OCI-LY7 (cell line): Measurements from ENCODE around the gene ISM1. TPM values are rescaled to one million over a fixed set of nuclear protein-coding genes. Genes with fewer than 3 reads are reported as not detected.

ENCODE experiments used
- BruUV-seq: library from RNA; stranded (reverse); fragments of 400-500 nt; replicated peaks from 2 replicates; lab custom pipeline; 2021; lab: Mats Ljungman, UMichigan
- CTCF ChIA-PET: fragments of 300-600 bp; sonication (Branson Sonifier 250); formaldehyde crosslinking; loops from one replicate; lab custom pipeline; 2022; ENCODE audit warnings: antibody characterized with exemption; ENCODE audit not compliant: unreplicated experiment; lab: Charles Lee
- POLR2A ChIA-PET: fragments of 300-600 bp; sonication (Branson Sonifier 250); formaldehyde crosslinking; loops from one replicate; lab custom pipeline; 2022; ENCODE audit warnings: antibody characterized with exemption; lab: Charles Lee
- DNase-seq: peaks from one replicate; pipeline ENCODE4 v3.0.0-alpha.2; 2015; ENCODE audit warnings: low spot score
- H2AFZ ChIP-seq: fragments of 200-600 bp; sonication (generic), shearing (Covaris generic); 2 replicates; pipeline ENCODE4 v1.6.1; 2014; ENCODE audit warnings: mild to moderate bottlenecking, antibody characterized with exemption, low read length, moderate library complexity
- H3K27ac ChIP-seq: fragments of 200-600 bp; sonication (generic); 2 replicates; pipeline ENCODE4 v1.5.1; 2014; ENCODE audit warnings: mixed run types, low read depth, mild to moderate bottlenecking, moderate library complexity, low read length, inconsistent platforms; ENCODE audit not compliant: poor library complexity, severe bottlenecking
- H3K36me3 ChIP-seq: fragments of 200-600 bp; sonication (generic); 2 replicates; pipeline ENCODE4 v1.6.1; 2014; ENCODE audit warnings: mild to moderate bottlenecking, antibody characterized with exemption, low read length, moderate library complexity, mixed read lengths; ENCODE audit not compliant: insufficient read depth
- H3K4me1 ChIP-seq: fragments of 200-600 bp; sonication (generic); 2 replicates; pipeline ENCODE4 v1.5.1; 2014; ENCODE audit warnings: mild to moderate bottlenecking, low read length; ENCODE audit not compliant: insufficient read depth, poor library complexity, severe bottlenecking
- H3K4me2 ChIP-seq: fragments of 200-600 bp; sonication (generic); 2 replicates; pipeline ENCODE4 v1.6.1; 2014; ENCODE audit warnings: mild to moderate bottlenecking, low read length
- H3K4me3 ChIP-seq: fragments of 200-600 bp; sonication (generic); 2 replicates; pipeline ENCODE4 v1.5.1; 2014; ENCODE audit warnings: mild to moderate bottlenecking, low read depth, low read length; ENCODE audit not compliant: poor library complexity, severe bottlenecking
- H3K79me2 ChIP-seq: fragments of 200-600 bp; sonication (generic); 2 replicates; pipeline ENCODE4 v1.6.1; 2016; ENCODE audit warnings: low read depth, mild to moderate bottlenecking, low read length, moderate library complexity, mixed read lengths; ENCODE audit not compliant: insufficient read depth
- H3K9me2 ChIP-seq: fragments of 200-600 bp; sonication (generic); 2 replicates; pipeline ENCODE4 v1.6.1; 2016; ENCODE audit warnings: mild to moderate bottlenecking, low read length, mixed read lengths; ENCODE audit not compliant: insufficient read depth
- H3K9me3 ChIP-seq: fragments of 200-600 bp; sonication (generic); 2 replicates; pipeline ENCODE4 v1.6.1; 2014; ENCODE audit warnings: mild to moderate bottlenecking, mixed run types, low read length, mixed read lengths
- H4K20me1 ChIP-seq: fragments of 200-600 bp; sonication (generic); 2 replicates; pipeline ENCODE4 v1.6.1; 2014; ENCODE audit warnings: mild to moderate bottlenecking, antibody characterized with exemption, low read length, moderate library complexity, mixed read lengths; ENCODE audit not compliant: insufficient read depth
- EZH2phosphoT487 ChIP-seq: fragments of 200-600 bp; sonication (generic); IDR thresholded peaks from 2 replicates; pipeline ENCODE4 v1.6.1; 2018; ENCODE audit warnings: low read depth, borderline replicate concordance, mild to moderate bottlenecking, mixed run types, antibody characterized with exemption, low read length, moderate library complexity, mixed read lengths
- intact Hi-C: fragments of 100-400 bp; cut with micrococcal nuclease; formaldehyde crosslinking; loops from one replicate; pipeline ENCODE4 v1.10.0; 2022; ENCODE audit not compliant: unreplicated experiment
- total RNA-seq, 2 experiments: library from RNA; depleted of rRNA in 1 of 2; stranded (reverse); fragments of >200 nt in 1 of 2; shearing (Covaris generic) in 1 of 2; gene quantifications; 2 replicates each; pipeline ENCODE4 v1.2.3, GENCODE V29; 2014 to 2022
- TF ChIP-seq, protein P1 (sequence below): fragments of 200-600 bp; sonication (generic); conservative IDR thresholded peaks from 2 replicates; pipeline ENCODE4 v1.5.1; 2014; ENCODE audit warnings: mild to moderate bottlenecking, antibody characterized with exemption, low read length, moderate library complexity, mixed read lengths

ISM1 gene
- total RNA-seq, 2 experiments from 2014 or later = not detected

- no peak overlapping the region for H2AFZ ChIP-seq
- DNase-seq = no peak
- no peaks in the 10 kb centered on the region for H3K9me3 ChIP-seq
- H3K9me2 ChIP-seq = no peaks in the 10 kb centered on the region
- POLR2A ChIA-PET = no interaction called here
- no peaks in the 10 kb centered on the region for H4K20me1 ChIP-seq
- no peaks in the 10 kb centered on the region for H3K79me2 ChIP-seq
- H3K4me1 ChIP-seq = no peaks in the 10 kb centered on the region
- intact Hi-C loops = no loop called here
- TF ChIP-seq, protein P1, sequence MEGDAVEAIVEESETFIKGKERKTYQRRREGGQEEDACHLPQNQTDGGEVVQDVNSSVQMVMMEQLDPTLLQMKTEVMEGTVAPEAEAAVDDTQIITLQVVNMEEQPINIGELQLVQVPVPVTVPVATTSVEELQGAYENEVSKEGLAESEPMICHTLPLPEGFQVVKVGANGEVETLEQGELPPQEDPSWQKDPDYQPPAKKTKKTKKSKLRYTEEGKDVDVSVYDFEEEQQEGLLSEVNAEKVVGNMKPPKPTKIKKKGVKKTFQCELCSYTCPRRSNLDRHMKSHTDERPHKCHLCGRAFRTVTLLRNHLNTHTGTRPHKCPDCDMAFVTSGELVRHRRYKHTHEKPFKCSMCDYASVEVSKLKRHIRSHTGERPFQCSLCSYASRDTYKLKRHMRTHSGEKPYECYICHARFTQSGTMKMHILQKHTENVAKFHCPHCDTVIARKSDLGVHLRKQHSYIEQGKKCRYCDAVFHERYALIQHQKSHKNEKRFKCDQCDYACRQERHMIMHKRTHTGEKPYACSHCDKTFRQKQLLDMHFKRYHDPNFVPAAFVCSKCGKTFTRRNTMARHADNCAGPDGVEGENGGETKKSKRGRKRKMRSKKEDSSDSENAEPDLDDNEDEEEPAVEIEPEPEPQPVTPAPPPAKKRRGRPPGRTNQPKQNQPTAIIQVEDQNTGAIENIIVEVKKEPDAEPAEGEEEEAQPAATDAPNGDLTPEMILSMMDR = no peak
- TF ChIP-seq EZH2phosphoT487 = no peak
- H3K27ac ChIP-seq = no peak overlapping the region
- no peak overlapping the region for H3K4me2 ChIP-seq
- no peaks in the 10 kb centered on the region for H3K36me3 ChIP-seq
- no peak overlapping the region for H3K4me3 ChIP-seq
- CTCF ChIA-PET = no interaction called here
- BruUV-seq = no TSS peak
These were observed 44.9 kb downstream of the ISM1 start for GRCh38 chr20:13265941-13266340.

DNA sequence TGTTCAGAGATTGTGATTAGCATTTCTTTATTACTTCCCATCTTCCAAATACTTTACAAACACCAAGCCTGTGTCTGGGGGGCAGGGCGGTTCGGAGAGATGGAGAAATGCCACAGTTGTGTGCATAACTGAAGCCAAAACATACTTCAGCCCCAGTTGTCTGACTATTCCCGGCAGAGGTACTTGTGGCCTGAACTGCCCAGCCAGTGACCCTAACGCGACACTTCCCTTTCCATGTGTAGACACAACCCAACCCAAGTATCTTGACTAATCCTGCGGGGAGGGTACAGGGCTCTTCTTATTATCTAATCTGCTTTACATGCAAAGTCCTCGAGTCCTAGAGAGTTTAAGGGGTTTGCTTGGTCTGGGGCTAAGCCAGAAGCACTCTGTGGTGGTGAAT lies 46.2 kb downstream of the ISM1 start:
- H2AFZ ChIP-seq = no peak overlapping the region
- H3K79me2 ChIP-seq = no peaks in the 10 kb centered on the region
- H3K4me3 ChIP-seq = no peak overlapping the region
- DNase-seq = no peak
- ChIA-PET CTCF (no interaction called here), POLR2A (interaction anchor here (0.7 to 1.5 kb wide), 2 partner anchors 10 to 21 kb away, joined by 3 read pairs; no protein-coding TSS in a partner anchor)
- H3K36me3 ChIP-seq = no peaks in the 10 kb centered on the region
- H3K4me1 ChIP-seq = no peaks in the 10 kb centered on the region
- no peaks in the 10 kb centered on the region for H3K9me2 ChIP-seq
- no peak overlapping the region for H3K4me2 ChIP-seq
- no TSS peak for BruUV-seq
- no peak overlapping the region for H3K27ac ChIP-seq
- intact Hi-C loops = no loop called here
- no peaks in the 10 kb centered on the region for H4K20me1 ChIP-seq
- no peaks in the 10 kb centered on the region for H3K9me3 ChIP-seq
- TF ChIP-seq, protein P1 = no peak
- TF ChIP-seq EZH2phosphoT487 = no peak

DNA sequence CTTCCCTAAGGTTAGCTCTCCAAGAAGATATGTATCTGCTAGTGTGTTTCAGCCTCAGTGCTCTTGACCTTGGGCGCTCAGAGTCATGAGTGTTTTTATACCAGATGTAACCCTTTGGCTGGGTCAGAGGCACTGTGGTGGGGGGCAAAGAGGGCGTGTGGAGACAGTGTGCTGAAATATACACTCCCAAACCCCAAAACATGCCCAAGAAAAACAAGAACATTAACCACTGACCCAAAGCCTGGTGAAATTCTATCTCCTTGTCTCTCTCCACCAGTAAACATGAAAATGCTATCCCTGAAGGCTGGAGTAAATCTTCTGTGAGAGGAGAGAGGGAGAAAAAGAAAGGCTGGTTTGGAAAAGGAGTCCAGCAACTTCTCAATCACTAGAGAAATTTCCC lies 47.9 kb downstream of the ISM1 start:
- DNase-seq = no peak
- no peaks in the 10 kb centered on the region for H3K4me1 ChIP-seq
- no peaks in the 10 kb centered on the region for H3K36me3 ChIP-seq
- no peak overlapping the region for H3K27ac ChIP-seq
- H3K4me3 ChIP-seq = no peak overlapping the region
- POLR2A ChIA-PET = interaction anchor here (0.6 to 1.5 kb wide), 2 partner anchors 8 to 53 kb away, joined by 3 read pairs; no protein-coding TSS in a partner anchor
- H3K4me2 ChIP-seq = no peak overlapping the region
- no TSS peak for BruUV-seq
- CTCF ChIA-PET = no interaction called here
- no peaks in the 10 kb centered on the region for H3K9me3 ChIP-seq
- no peak overlapping the region for H2AFZ ChIP-seq
- no peaks in the 10 kb centered on the region for H3K79me2 ChIP-seq
- TF ChIP-seq, protein P1 = no peak
- TF ChIP-seq EZH2phosphoT487 = no peak
- intact Hi-C loops = no loop called here
- H4K20me1 ChIP-seq = no peaks in the 10 kb centered on the region
- no peaks in the 10 kb centered on the region for H3K9me2 ChIP-seq
